Measurements from ENCODE around the gene FBXW4.

DNA sequence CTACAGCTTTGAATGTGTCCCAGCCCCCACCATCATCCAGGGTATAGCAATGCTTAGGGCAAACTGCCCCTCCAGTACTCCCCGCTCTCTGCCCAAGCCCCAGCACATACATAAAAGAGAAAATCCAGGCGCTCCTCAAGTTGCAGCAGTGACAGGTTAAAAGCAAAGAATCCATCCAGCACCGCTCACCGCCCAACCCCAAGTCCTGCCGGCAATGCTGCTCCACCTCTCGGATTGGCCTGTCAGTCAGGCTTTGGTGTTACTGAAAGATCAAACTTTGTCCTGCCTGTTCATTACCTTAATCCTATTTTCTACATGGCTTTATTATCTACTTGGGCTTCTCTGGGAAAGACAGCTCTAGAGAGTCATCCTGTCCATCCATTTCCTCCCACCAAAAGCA is 75.0 kb downstream of the FBXW4 start:
- TF ChIP-seq, protein P1, sequence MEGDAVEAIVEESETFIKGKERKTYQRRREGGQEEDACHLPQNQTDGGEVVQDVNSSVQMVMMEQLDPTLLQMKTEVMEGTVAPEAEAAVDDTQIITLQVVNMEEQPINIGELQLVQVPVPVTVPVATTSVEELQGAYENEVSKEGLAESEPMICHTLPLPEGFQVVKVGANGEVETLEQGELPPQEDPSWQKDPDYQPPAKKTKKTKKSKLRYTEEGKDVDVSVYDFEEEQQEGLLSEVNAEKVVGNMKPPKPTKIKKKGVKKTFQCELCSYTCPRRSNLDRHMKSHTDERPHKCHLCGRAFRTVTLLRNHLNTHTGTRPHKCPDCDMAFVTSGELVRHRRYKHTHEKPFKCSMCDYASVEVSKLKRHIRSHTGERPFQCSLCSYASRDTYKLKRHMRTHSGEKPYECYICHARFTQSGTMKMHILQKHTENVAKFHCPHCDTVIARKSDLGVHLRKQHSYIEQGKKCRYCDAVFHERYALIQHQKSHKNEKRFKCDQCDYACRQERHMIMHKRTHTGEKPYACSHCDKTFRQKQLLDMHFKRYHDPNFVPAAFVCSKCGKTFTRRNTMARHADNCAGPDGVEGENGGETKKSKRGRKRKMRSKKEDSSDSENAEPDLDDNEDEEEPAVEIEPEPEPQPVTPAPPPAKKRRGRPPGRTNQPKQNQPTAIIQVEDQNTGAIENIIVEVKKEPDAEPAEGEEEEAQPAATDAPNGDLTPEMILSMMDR (conservative IDR thresholded peaks at IDR 0.05; ENCODE audit: low read length): no peak
- no peak for TF ChIP-seq EZH2phosphoT487 (IDR thresholded peaks at IDR 0.05; ENCODE audit: borderline replicate concordance, low read depth, low read length)
